Measurements from ENCODE around the gene RORB.
A peak's percentile ranks its signal among the peaks of the same experiment; 100 is the strongest.

RORB gene

DNA sequence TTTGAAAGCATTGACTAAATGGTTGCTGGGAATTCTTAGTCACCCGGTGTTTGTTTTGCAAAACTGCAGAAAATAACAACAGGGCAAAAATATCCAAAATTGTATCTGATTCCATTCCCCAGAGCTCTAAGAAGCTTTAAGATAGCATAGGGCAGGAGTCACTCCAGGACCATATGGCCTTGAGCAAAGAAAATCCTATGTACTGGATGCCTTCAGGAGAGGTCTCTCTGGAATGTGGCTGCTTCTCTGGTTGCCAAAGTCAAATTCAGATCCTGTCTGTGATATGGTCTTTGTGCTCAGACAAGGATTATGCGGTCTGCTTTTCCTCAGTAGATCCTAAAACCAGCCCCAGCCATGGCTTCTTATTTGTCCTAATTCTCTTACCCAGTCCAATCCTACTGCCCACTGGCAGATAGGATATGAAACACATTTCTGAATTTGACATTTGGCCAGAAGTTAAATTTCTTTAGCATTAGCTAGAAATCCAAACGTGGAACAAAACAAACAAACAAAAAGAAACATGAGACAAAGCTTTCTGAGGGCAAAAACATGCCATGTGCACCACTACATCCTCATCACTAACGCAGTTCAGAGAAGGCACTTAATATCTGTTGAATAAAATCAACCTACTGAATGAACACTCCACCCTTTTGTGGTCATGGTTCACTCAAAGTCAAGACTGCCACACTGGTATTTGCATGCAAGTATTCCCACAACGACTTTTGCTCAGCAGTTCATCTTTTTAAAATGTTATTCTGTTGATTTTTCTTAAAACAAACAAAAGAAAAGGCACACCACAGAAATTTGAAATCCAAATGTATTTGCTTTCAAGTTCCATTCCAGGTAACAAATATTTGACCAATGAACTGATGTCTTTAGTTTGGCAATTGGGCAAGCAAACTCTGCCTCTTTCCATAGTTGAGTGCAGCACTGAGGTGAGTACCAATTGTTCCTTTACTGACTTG, 224.8 kb downstream of the RORB start:
- H2BK12ac ChIP-seq (ENCODE audit: low read length), result no peak overlapping the region
- H3K4ac ChIP-seq (ENCODE audit: low read length), result no peak overlapping the region
- no peak overlapping the region for H2AK5ac ChIP-seq (ENCODE audit: low read depth, low read length)
- no peak overlapping the region for H3K14ac ChIP-seq (ENCODE audit: low read length)
- H2BK15ac ChIP-seq (ENCODE audit: low read length), result no peak overlapping the region
- H3K27me3 ChIP-seq (ENCODE audit: control insufficient read depth in 3 of 3, insufficient read depth in 3 of 3, low read depth in 1 of 3, low read length in 3 of 3), result peaks cover 0 to 4% (median 0%) of the 10 kb centered on the region in 3 experiments
- peaks cover 0 to 2% of the 10 kb centered on the region in 2 donors for H3K4me1 ChIP-seq (ENCODE audit: control insufficient read depth in 2 of 2, insufficient read depth in 1 of 2, low read depth in 1 of 2, low read length in 2 of 2)
- H3K36me3 ChIP-seq (replicated peaks in 1 of 2; ENCODE audit: control insufficient read depth in 2 of 2, insufficient read depth in 2 of 2, low read length in 2 of 2), result no peaks in the 10 kb centered on the region
- no peak overlapping the region for H3K4me2 ChIP-seq (ENCODE audit: insufficient read depth, low read length, poor library complexity, severe bottlenecking)
- WGBS, 2 donors (ENCODE audit: extremely low coverage in 2 of 2, insufficient read length in 2 of 2, insufficient replicate concordance in 1 of 2), result no CpG with 5 or more reads among the region's 5 CpGs
- no peak overlapping the region for H4K91ac ChIP-seq (ENCODE audit: low read depth, low read length, poor library complexity)
- H3K9me3 ChIP-seq (replicated peaks in 1 of 2; ENCODE audit: control insufficient read depth in 2 of 2, insufficient read depth in 1 of 2, low read depth in 1 of 2, low read length in 2 of 2), result no peaks in the 10 kb centered on the region
- no peaks in the 10 kb centered on the region for H3K79me1 ChIP-seq (ENCODE audit: low read depth, low read length)
- H3K23ac ChIP-seq (ENCODE audit: low read depth, low read length, poor library complexity), result no peak overlapping the region
- no peak for DNase-seq (ENCODE audit: low spot score)
- no peak overlapping the region for H2AFZ ChIP-seq (ENCODE audit: low read length)
- H2BK5ac ChIP-seq (ENCODE audit: low read length), result no peak overlapping the region
- no peak overlapping the region for H3K4me3 ChIP-seq (ENCODE audit: low read length in 2 of 2)
- H3K18ac ChIP-seq (ENCODE audit: low read length), result no peak overlapping the region
- H3K27ac ChIP-seq (replicated peaks; ENCODE audit: low read length), result no peak overlapping the region
- no peak overlapping the region for H2BK120ac ChIP-seq (ENCODE audit: low read depth, low read length)
- no peak overlapping the region for H4K8ac ChIP-seq (ENCODE audit: low read depth, low read length)
- no peak overlapping the region for H3K9ac ChIP-seq (ENCODE audit: low read depth, low read length, poor library complexity)

- H3K23ac ChIP-seq (ENCODE audit: low read depth, low read length, poor library complexity), result no peak overlapping the region
- WGBS, 2 donors (ENCODE audit: extremely low coverage in 2 of 2, insufficient read length in 2 of 2, insufficient replicate concordance in 1 of 2), result no CpG with 5 or more reads among the region's 5 CpGs
- H3K14ac ChIP-seq (ENCODE audit: low read length), result no peak overlapping the region
- no peak for DNase-seq (ENCODE audit: low spot score)
- H3K4me1 ChIP-seq (ENCODE audit: control insufficient read depth in 2 of 2, insufficient read depth in 1 of 2, low read depth in 1 of 2, low read length in 2 of 2), result peaks cover 4 to 7% of the 10 kb centered on the region in 2 donors
- H3K79me1 ChIP-seq (ENCODE audit: low read depth, low read length), result no peaks in the 10 kb centered on the region
- no peak overlapping the region for H2AK5ac ChIP-seq (ENCODE audit: low read depth, low read length)
- H3K27ac ChIP-seq (replicated peaks; ENCODE audit: low read length), result no peak overlapping the region
- H2BK120ac ChIP-seq (ENCODE audit: low read depth, low read length), result no peak overlapping the region
- no peak overlapping the region for H2AFZ ChIP-seq (ENCODE audit: low read length)
- H3K4ac ChIP-seq (ENCODE audit: low read length), result no peak overlapping the region
- H4K8ac ChIP-seq (ENCODE audit: low read depth, low read length), result no peak overlapping the region
- H3K4me2 ChIP-seq (ENCODE audit: insufficient read depth, low read length, poor library complexity, severe bottlenecking), result no peak overlapping the region
- H3K9ac ChIP-seq (ENCODE audit: low read depth, low read length, poor library complexity), result no peak overlapping the region
- H2BK12ac ChIP-seq (ENCODE audit: low read length), result no peak overlapping the region
- H2BK5ac ChIP-seq (ENCODE audit: low read length), result no peak overlapping the region
- H3K18ac ChIP-seq (ENCODE audit: low read length), result no peak overlapping the region
- no peaks in the 10 kb centered on the region for H3K9me3 ChIP-seq (replicated peaks in 1 of 2; ENCODE audit: control insufficient read depth in 2 of 2, insufficient read depth in 1 of 2, low read depth in 1 of 2, low read length in 2 of 2)
- peaks cover 0 to 4% (median 0%) of the 10 kb centered on the region in 3 experiments for H3K27me3 ChIP-seq (ENCODE audit: control insufficient read depth in 3 of 3, insufficient read depth in 3 of 3, low read depth in 1 of 3, low read length in 3 of 3)
- no peak overlapping the region for H2BK15ac ChIP-seq (ENCODE audit: low read length)
- H3K4me3 ChIP-seq (ENCODE audit: low read length in 2 of 2), result no peak overlapping the region
- H3K36me3 ChIP-seq (replicated peaks in 1 of 2; ENCODE audit: control insufficient read depth in 2 of 2, insufficient read depth in 2 of 2, low read length in 2 of 2), result no peaks in the 10 kb centered on the region
- H4K91ac ChIP-seq (ENCODE audit: low read depth, low read length, poor library complexity), result no peak overlapping the region
Measured at GRCh38 chr9:74724317-74724716, 227.2 kb downstream of the RORB start.

- H2AFZ ChIP-seq (ENCODE audit: low read length), result no peak overlapping the region
- H2BK5ac ChIP-seq (ENCODE audit: low read length), result no peak overlapping the region
- no peaks in the 10 kb centered on the region for H3K79me1 ChIP-seq (ENCODE audit: low read depth, low read length)
- no peaks in the 10 kb centered on the region for H3K36me3 ChIP-seq (replicated peaks in 1 of 2; ENCODE audit: control insufficient read depth in 2 of 2, insufficient read depth in 2 of 2, low read length in 2 of 2)
- no peak overlapping the region for H3K14ac ChIP-seq (ENCODE audit: low read length)
- H3K18ac ChIP-seq (ENCODE audit: low read length), result no peak overlapping the region
- H3K9me3 ChIP-seq (replicated peaks in 1 of 2; ENCODE audit: control insufficient read depth in 2 of 2, insufficient read depth in 1 of 2, low read depth in 1 of 2, low read length in 2 of 2), result no peaks in the 10 kb centered on the region
- H3K27me3 ChIP-seq (ENCODE audit: control insufficient read depth in 3 of 3, insufficient read depth in 3 of 3, low read depth in 1 of 3, low read length in 3 of 3), result peaks cover 0 to 4% (median 0%) of the 10 kb centered on the region in 3 experiments
- no peak overlapping the region for H3K4ac ChIP-seq (ENCODE audit: low read length)
- no peak overlapping the region for H4K91ac ChIP-seq (ENCODE audit: low read depth, low read length, poor library complexity)
- WGBS, 2 donors (ENCODE audit: extremely low coverage in 2 of 2, insufficient read length in 2 of 2, insufficient replicate concordance in 1 of 2), result no CpG with 5 or more reads among the region's 3 CpGs
- H3K23ac ChIP-seq (ENCODE audit: low read depth, low read length, poor library complexity), result no peak overlapping the region
- no peak overlapping the region for H3K9ac ChIP-seq (ENCODE audit: low read depth, low read length, poor library complexity)
- no peak overlapping the region for H2AK5ac ChIP-seq (ENCODE audit: low read depth, low read length)
- no peak overlapping the region for H3K4me3 ChIP-seq (ENCODE audit: low read length in 2 of 2)
- H4K8ac ChIP-seq (ENCODE audit: low read depth, low read length), result peak overlapping the region; percentile 68
- no peak overlapping the region for H2BK12ac ChIP-seq (ENCODE audit: low read length)
- H3K27ac ChIP-seq (replicated peaks; ENCODE audit: low read length), result no peak overlapping the region
- DNase-seq (ENCODE audit: low spot score), result no peak
- no peak overlapping the region for H3K4me2 ChIP-seq (ENCODE audit: insufficient read depth, low read length, poor library complexity, severe bottlenecking)
- no peak overlapping the region for H2BK15ac ChIP-seq (ENCODE audit: low read length)
- H3K4me1 ChIP-seq (ENCODE audit: control insufficient read depth in 2 of 2, insufficient read depth in 1 of 2, low read depth in 1 of 2, low read length in 2 of 2), result peaks cover 4 to 7% of the 10 kb centered on the region in 2 donors
- no peak overlapping the region for H2BK120ac ChIP-seq (ENCODE audit: low read depth, low read length)
Measured at GRCh38 chr9:74726581-74726980, 229.4 kb downstream of the RORB start.

DNA sequence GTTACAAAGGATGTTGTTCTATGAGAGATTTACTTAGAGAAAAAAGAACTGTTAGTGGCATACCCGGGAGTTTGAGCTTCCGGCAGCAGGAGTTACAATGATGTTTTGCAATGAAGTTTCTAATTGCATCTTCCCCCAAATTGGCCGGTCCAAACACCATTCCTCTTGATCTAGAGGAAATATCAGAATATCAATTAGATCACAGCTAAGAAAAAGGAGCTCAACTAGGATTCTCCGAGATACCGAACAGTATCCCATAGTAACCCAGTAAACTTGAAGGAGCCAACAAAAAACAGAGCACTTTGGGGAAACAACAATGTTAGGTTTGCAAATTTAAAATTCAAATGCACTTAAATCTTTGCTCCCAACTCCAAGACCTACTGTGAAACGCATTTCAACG, 231.0 kb downstream of the RORB start:
- no peak overlapping the region for H3K4me2 ChIP-seq (ENCODE audit: insufficient read depth, low read length, poor library complexity, severe bottlenecking)
- no peaks in the 10 kb centered on the region for H3K79me1 ChIP-seq (ENCODE audit: low read depth, low read length)
- no peak overlapping the region for H2BK5ac ChIP-seq (ENCODE audit: low read length)
- H3K4me1 ChIP-seq (ENCODE audit: control insufficient read depth in 2 of 2, insufficient read depth in 1 of 2, low read depth in 1 of 2, low read length in 2 of 2), result peaks cover 4 to 7% of the 10 kb centered on the region in 2 donors
- H3K23ac ChIP-seq (ENCODE audit: low read depth, low read length, poor library complexity), result no peak overlapping the region
- no peak overlapping the region for H2AK5ac ChIP-seq (ENCODE audit: low read depth, low read length)
- H3K9ac ChIP-seq (ENCODE audit: low read depth, low read length, poor library complexity), result no peak overlapping the region
- DNase-seq (ENCODE audit: low spot score), result no peak
- H2BK120ac ChIP-seq (ENCODE audit: low read depth, low read length), result no peak overlapping the region
- no peak overlapping the region for H4K91ac ChIP-seq (ENCODE audit: low read depth, low read length, poor library complexity)
- no peak overlapping the region for H2AFZ ChIP-seq (ENCODE audit: low read length)
- H2BK12ac ChIP-seq (ENCODE audit: low read length), result no peak overlapping the region
- no peak overlapping the region for H3K4ac ChIP-seq (ENCODE audit: low read length)
- H3K18ac ChIP-seq (ENCODE audit: low read length), result no peak overlapping the region
- WGBS, 2 donors (ENCODE audit: extremely low coverage in 2 of 2, insufficient read length in 2 of 2, insufficient replicate concordance in 1 of 2), result no CpG with 5 or more reads among the region's 7 CpGs
- H3K9me3 ChIP-seq (replicated peaks in 1 of 2; ENCODE audit: control insufficient read depth in 2 of 2, insufficient read depth in 1 of 2, low read depth in 1 of 2, low read length in 2 of 2), result no peaks in the 10 kb centered on the region
- H3K14ac ChIP-seq (ENCODE audit: low read length), result no peak overlapping the region
- no peak overlapping the region for H3K27ac ChIP-seq (replicated peaks; ENCODE audit: low read length)
- H3K4me3 ChIP-seq (ENCODE audit: low read length in 2 of 2), result no peak overlapping the region
- no peaks in the 10 kb centered on the region for H3K36me3 ChIP-seq (replicated peaks in 1 of 2; ENCODE audit: control insufficient read depth in 2 of 2, insufficient read depth in 2 of 2, low read length in 2 of 2)
- no peak overlapping the region for H2BK15ac ChIP-seq (ENCODE audit: low read length)
- no peak overlapping the region for H4K8ac ChIP-seq (ENCODE audit: low read depth, low read length)
- no peaks in the 10 kb centered on the region for H3K27me3 ChIP-seq (ENCODE audit: control insufficient read depth in 3 of 3, insufficient read depth in 3 of 3, low read depth in 1 of 3, low read length in 3 of 3)
